ENCODE measurements around the gene USP6NL.
"Not testable (repeated sequence)": the region's sequence is repeated elsewhere in the genome, so short reads cannot be mapped to it uniquely, and the experiment has no call there.

The USP6NL gene

DNA sequence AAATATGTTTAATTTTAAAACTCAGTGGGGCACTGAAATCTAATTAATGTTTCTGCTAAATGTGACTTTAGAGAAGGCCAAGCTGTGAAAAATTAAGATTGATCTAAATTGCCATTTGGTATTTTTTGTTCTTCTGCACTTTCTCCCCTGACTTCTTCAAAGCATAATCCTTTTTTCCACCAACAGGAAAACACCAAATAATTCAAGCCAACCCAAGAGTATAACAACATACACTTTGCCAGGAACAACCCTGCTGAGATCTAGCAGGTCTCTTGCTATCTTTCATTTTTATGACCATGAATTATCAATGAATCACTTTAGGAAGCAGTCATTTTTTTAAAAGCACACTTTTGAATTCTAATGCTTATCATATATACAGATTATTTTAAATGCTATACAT is 100.1 kb downstream of the USP6NL start:
- no peak for DNase-seq

DNA sequence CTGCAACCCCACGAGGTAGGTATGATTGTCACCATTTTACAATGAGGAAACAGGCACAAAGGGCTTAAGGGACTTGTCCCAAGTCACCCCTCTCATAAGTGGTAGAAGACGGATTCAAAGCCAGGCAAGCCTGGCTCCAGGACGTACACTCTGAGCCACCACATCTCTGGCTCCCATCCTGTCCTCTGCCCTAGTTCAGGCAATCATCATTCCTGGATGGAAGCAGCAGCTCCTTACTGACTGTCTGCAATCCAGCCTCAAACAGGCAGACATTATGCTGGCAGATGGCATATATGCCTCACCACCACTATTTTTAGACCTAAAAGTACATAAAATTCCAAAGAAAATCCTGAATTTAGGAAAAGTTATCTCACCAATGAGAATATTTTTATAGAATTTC is 100.7 kb downstream of the USP6NL start:
- DNase-seq, result no peak

DNA sequence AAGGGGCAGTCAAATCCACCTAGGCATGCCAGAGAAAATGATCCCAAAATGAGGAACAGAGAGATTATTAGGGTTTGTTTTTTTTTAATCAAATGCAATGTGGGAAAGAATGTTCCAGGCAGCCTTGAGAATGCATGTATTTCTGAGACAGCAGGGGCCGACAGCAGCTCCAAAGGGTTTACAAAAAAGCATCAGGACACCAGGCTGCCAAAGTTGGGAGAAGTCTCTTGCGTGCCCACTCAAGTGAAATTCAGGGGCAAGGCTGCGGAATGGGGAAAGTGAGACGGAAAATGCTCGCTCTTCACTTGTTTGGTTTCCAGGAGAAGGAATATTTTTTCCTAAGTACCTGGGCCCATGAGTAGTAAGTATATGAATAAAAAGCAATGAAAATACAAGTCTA is 101.2 kb downstream of the USP6NL start:
- no peak for DNase-seq

GRCh38 chr10:11509036-11509435 is 102.4 kb downstream of the USP6NL start:
- DNase-seq, result no peak

GRCh38 chr10:11506247-11506789 is 105.1 kb downstream of the USP6NL start:
- no peak for DNase-seq

- no peak for DNase-seq
Observed at GRCh38 chr10:11505639-11506038, 105.8 kb downstream of the USP6NL start.

GRCh38 chr10:11504566-11505285 is 106.7 kb downstream of the USP6NL start:
- DNase-seq, result no peak

DNA sequence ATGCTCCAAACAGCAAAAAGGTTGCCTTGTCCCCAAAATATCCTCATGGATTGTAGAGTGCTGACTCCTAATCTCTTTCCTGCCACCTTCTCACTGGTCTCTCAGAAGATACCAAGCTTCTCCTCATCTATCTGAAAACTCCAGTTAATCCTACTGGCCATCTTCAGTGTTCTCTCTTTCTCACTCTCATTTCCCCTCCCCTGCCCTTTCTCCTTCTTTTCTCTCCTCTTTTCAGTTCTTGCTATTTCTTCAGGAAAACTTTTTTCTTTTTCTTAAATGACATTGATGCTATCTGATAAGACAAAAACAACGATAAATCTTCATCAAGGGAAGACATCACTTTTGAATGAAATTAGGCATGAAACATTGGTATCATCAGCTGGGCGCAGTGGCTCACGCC is 109.8 kb downstream of the USP6NL start:
- DNase-seq, result no peak

- no peak for DNase-seq
Observed at GRCh38 chr10:11499425-11500071, 111.9 kb downstream of the USP6NL start.

DNA sequence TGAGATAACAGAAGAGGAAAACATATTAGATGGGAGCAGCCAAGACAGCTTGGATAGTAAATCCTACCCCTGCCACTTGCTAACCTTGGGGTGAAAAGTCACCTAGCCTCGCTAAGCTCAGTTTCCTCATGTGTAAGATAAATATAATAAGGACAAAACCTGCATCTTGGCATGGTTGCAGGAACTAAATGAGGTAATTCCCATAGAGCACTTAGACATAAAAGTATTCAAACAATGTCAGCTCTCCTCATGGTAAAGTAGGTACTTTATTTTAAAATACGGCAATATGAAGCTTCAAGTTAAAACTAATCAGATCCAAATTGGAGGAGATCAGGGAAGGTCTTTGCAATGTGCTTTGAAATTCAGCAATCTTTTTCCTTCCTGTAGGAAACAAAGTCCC is 113.1 kb downstream of the USP6NL start:
- no peak for DNase-seq

GRCh38 chr10:11494923-11495322 is 116.5 kb downstream of the USP6NL start:
- DNase-seq, result not testable (repeated sequence)

GRCh38 chr10:11493646-11494045 is 117.8 kb downstream of the USP6NL start:
- DNase-seq, result no peak

DNA sequence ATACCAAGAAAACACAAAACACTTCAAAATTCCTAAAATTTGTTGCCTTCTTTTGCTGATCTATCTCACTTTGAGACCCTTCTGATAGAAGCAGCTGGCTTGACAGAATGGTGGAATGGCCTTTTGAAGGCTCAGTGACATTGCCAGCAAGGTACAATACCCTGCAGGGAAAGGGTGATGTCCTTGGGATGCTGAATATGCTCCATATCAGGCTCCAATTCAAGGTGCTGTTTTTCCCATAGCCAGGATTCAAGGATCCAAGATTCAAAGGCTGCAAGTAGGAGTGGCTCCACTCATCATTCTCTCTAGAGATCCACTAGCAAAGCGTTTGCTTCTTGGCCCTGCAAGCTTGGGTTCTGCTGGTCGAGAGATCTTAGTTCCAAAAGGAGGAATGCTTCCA is 120.4 kb downstream of the USP6NL start:
- DNase-seq, result no peak

DNA sequence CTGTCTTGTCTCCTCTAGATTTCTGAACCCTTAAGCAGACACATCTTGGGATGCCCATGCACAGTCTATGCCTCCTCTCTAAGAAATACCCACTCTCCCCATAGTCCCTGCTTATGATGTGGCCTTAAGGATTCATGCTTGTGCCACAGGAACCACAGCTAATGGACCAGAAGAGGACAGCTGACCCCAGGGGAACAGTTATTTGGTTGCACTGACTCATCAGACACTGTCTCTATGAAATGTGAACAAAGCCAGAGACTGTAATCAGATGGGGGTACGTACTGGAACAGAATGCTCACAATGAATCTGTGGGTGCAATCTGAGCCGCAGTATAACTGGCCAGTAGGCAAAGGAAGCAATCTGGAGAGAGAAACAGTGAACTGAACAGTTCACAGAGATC is 121.9 kb downstream of the USP6NL start:
- DNase-seq, result no peak

- DNase-seq, result no peak
Observed at GRCh38 chr10:11488126-11488525, 123.3 kb downstream of the USP6NL start.

DNA sequence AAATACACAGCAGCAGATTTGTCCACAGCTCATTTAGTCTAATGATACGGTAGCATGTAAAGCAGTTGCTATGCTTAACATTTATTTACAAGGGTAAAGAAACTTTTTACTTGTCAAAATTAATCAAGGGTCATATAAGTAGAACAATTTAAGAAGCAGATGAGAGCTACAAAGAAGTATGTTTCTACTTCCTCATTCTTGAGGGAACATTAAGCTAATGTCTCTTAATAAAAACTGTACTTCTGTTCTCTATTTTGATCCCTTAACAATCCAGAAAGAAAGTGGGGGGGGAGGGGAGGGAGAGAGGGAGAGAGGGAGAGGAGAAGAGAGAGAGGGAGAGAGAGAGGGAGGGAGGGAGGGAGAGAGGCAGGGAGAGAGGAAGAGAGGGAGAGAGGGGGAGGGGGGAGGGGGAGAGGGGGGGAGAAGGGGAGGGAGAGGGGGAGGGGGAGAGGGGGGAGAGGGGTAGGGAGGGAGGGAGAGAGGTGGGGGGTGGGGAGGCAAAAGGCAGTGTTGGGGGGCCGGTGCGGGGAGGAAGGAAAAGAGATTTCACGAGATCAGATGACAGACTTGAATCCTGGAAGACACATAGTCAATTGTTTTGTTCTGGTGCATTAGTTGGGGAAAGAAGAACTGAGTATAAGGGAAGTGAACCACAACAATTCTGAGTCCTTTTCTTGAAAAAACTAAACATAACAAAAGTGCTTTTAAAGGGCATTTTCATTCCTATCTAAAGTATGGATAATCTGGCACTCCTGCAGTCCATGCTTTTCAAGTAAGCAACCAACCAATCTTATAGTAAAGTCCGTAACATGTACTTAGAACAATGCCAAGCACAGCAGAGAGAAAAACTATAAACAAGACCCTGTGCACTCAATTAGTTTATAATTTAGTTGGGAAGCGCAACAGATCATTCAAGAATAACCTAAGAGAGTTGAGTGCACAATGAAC is 128.0 kb downstream of the USP6NL start:
- DNase-seq, result no peak

DNA sequence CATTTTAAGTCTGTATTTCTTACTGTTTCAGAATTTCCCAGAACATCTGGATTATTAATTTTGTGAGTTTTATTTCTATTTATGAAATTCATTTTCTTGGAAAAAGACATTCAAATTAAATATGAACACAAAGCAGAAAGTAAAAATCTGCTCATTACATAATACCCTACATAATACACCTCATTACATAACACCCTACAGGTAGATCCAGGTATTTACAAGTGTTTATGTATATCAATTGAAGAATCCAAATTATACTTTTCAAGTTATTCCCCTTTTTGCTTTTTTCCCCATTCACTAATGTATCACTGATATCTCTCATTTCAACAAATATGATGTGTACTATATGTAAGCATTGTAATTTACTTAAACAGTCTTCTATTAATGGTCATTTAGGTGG is 129.1 kb downstream of the USP6NL start:
- no peak for DNase-seq

GRCh38 chr10:11480687-11481086 is 130.8 kb downstream of the USP6NL start:
- DNase-seq, result no peak

GRCh38 chr10:11479300-11479699 is 132.2 kb downstream of the USP6NL start:
- no peak for DNase-seq

- DNase-seq, result no peak
Observed at GRCh38 chr10:11478807-11479206, 132.6 kb downstream of the USP6NL start.

GRCh38 chr10:11475831-11476434 is 135.5 kb downstream of the USP6NL start:
- DNase-seq, result no peak

- no peak for DNase-seq
Observed at GRCh38 chr10:11473128-11473760, 138.2 kb downstream of the USP6NL start.

Data from stimulated activated CD4-positive, alpha-beta T cell treated with anti-CD3 and anti-CD28 coated beads, Interleukin-4, amount 100 ng/mL, for 1 hour (primary cell).